Mammary epithelial cell (primary cell): Measurements from ENCODE around the gene BIRC6.
"Not testable (repeated sequence)": the region's sequence is repeated elsewhere in the genome, so short reads cannot be mapped to it uniquely, and the experiment has no call there.

ENCODE experiments used
- EZH2 ChIP-seq: IDR thresholded peaks from 2 replicates; pipeline ENCODE4 v1.6.1; 2012; ENCODE audit warnings: low read length, inconsistent platforms, borderline replicate concordance
- TF ChIP-seq, protein P1 (sequence below), 2 donors: IDR thresholded peaks in 1 of 2; conservative IDR thresholded peaks in 1 of 2; 2 replicates each; pipeline ENCODE4 v1.5.1; 2011 to 2012; ENCODE audit warnings: inconsistent platforms in 2 of 2, low read length in 2 of 2, mild to moderate bottlenecking in 2 of 2, control low read depth in 1 of 2, low read depth in 1 of 2; ENCODE audit not compliant: insufficient read depth in 1 of 2; ENCODE audit errors: extremely low read depth in 1 of 2

DNA sequence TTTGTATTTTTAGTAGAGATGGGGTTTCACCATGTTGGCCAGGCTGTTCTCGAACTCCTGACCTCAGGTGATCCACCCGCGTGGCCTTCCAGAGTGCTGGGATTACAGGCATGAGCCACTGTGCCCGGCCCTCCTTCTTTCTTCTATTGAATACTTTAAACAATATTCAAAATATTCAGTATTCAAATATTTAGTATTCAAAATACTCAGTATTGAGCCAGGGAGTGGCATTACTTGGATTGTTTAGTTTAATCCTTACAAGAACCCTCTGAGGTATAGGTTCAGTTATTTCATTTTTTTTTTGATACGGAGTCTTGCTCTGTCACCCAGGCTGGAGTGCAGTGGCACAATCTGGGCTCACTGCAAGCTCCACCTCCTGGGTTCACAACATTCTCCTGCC is 281.7 kb downstream of the BIRC6 start:
- TF ChIP-seq, protein P1, sequence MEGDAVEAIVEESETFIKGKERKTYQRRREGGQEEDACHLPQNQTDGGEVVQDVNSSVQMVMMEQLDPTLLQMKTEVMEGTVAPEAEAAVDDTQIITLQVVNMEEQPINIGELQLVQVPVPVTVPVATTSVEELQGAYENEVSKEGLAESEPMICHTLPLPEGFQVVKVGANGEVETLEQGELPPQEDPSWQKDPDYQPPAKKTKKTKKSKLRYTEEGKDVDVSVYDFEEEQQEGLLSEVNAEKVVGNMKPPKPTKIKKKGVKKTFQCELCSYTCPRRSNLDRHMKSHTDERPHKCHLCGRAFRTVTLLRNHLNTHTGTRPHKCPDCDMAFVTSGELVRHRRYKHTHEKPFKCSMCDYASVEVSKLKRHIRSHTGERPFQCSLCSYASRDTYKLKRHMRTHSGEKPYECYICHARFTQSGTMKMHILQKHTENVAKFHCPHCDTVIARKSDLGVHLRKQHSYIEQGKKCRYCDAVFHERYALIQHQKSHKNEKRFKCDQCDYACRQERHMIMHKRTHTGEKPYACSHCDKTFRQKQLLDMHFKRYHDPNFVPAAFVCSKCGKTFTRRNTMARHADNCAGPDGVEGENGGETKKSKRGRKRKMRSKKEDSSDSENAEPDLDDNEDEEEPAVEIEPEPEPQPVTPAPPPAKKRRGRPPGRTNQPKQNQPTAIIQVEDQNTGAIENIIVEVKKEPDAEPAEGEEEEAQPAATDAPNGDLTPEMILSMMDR (conservative IDR thresholded peaks at IDR 0.05 in 1 of 2, IDR thresholded peaks at IDR 0.05 in 1 of 2; ENCODE audit: extremely low read depth in 1 of 2, insufficient read depth in 1 of 2, low read depth in 1 of 2, low read length in 2 of 2): not testable (repeated sequence)
- TF ChIP-seq EZH2: not testable (repeated sequence)
